GM19043 (cell line): ENCODE results near the gene SPEF2.
"Not testable (repeated sequence)": the region's sequence is repeated elsewhere in the genome, so short reads cannot be mapped to it uniquely, and the experiment has no call there.

Experiments
- ATAC-seq: cut with Tn5 transposase; IDR thresholded peaks from one replicate; pipeline ENCODE4 v1.9.1; 2021; ENCODE audit warnings: low read depth; ENCODE audit not compliant: unreplicated experiment

The SPEF2 gene

DNA sequence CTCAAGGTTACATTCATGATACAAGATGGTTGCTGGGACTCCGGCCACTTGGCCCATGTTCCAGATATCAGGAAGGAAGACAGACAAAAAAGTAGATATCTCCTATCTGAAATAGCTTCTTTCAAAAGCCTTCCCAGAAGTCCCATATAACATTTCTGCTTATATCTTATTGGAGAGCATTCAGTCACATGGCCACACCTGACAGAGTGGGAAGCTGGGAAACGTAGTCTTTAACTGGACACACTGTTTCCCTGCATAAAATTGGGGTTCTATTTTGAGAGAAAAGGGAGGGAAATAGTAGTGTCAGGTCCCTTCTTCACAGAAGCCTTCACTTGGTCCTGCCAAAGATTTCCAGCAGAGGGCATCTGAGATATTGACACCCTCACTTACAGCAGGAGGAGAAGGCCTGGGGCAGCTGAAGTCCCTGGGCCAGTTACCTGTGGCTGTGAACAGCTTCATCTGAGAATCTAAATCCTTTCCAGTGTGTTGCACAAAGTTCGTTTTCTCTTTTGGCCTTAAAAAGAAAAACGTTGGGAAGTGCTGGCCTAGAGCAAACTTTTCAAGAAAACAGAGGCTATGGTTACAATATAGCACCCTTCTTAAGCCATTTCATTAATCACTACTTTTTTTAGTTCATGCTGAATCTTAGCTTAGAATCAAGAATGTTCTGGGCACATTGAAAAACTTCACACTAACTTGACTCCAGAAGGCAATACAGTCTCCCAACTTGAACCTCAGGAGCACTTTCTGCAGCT, 33.5 kb downstream of the SPEF2 start:
- no peak for ATAC-seq

DNA sequence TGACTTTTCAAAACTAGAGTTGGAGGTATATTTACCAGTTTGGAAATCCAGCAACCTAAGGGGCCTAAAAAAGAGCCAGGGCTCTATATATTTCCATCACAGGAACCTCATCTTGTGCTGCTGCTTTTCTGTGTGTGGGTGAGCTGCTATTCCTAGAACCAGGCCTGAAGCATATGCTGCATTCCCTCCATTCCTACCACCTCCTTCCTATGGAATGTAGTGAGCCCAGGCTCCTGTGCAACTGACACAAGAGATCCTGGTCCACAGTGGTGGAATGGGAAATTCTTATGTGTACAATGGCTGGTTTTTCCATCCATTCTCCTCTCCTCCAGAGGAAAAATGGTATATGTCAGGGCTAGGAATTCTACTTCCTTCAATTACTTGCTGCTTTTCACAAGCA, 39.1 kb downstream of the SPEF2 start:
- no peak for ATAC-seq

DNA sequence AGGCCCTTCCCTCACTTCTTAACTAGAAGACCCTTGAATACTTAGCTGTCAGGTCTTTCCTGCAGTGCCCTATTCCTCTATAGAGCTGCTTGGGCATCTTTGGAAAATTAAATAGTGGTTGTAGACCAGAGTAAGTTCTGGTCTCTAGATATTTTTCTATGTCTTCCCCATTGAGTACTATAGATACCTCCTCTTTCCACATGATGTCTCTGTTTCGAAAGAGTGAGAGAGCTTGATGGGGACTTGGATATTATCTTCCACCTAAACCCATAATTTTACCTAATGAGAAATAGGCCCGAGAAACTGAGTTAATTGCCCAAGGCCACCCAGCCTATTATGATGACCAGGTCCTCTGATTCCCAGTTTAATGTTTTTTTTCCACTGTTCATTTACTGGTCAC, 40.2 kb downstream of the SPEF2 start:
- no peak for ATAC-seq

DNA sequence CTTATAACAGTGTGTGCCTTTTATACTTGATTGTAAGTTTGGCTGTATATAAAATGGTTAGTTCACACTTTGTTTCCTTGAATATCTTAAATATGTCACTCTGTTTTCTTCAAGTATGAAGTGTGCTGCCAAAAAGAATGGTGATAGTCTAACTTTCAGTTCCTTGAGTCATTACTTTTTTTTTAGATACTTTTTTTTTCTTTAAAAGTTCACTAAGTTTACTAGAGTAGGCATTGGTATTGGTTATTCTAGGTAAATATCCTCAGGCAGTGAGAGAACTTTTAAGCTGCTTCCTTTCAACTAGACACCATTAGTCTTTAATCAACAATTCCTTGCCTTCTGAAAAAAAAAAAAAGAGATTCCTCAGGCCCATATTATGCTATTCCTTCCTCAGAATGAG, 41.9 kb downstream of the SPEF2 start:
- no peak for ATAC-seq

DNA sequence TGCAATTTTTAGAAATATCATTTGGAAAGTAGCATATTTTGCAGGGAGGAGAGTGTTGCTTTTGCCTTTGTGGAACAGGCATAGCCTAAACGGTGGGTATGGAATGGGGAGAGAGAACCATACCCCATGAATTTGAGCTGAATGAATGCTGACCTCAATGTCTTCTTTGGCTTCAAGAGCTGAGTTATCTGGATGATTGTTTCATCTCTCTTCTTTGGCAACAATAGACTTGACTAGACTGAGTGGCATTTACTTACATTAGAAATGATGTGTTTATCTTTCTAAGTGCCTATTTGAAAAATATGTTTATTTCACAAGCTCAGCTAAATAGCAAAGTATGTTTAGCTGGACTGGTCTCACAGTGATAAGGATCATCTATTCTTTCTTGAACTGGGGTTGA, 42.8 kb downstream of the SPEF2 start:
- ATAC-seq = no peak

DNA sequence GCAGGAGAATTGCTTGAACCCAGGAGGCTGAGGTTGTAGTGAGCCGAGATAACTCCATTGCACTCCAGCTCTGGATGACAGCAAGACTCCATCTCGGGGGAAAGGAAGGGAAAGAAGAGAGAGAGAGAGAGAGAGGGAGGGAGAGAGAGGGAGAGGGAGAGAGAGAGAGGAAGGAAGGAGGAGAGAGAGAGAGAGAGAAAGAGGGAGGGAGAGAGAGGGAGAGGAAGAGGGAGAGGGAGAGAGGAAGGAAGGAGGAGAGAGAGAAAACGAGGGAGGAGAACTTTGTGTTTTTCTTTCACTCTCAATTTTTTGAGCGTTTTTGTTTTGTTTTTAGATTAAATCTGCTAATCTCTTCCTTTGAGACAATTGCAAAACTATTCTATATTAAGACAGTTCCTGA, 46.9 kb downstream of the SPEF2 start:
- no peak for ATAC-seq

- ATAC-seq = no peak
Observed at GRCh38 chr5:35665096-35665495, 47.4 kb downstream of the SPEF2 start.

GRCh38 chr5:35668319-35668718, 50.7 kb downstream of the SPEF2 start:
- ATAC-seq = no peak

GRCh38 chr5:35668794-35669193, 51.1 kb downstream of the SPEF2 start:
- ATAC-seq = no peak

DNA sequence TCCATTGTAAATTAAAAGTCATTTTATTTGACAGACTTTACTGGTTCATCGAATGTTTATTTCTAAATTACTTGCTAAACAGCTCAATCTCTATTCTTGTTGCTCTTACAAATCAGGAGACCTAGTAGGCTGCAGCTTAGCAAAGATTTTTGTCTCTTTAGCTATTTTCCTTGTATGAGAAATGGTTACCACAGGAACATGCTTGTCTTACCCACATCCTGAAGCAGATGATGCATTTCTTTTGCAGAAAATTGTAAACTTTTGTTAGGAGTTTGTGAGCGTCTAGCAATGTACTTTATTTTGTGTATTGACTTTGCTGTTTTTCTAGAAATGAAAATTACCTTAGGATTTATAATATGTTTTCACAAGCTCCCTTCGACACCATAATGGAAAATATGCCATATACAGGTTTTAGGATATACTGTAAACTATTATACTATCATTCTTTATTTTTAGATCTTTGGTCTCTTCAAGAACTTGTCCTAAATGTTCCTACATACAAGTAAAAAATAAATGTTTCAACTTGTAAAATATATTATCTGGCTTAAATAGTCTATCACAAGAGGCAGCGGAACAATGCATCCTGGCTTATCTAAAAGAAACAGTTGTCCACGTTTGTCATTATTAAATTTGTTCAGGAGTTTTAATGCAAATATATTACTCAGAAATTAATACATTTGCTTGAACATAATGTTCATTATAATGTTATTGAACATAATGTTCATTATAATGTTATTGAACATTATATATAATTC, 54.1 kb downstream of the SPEF2 start:
- ATAC-seq = no peak

DNA sequence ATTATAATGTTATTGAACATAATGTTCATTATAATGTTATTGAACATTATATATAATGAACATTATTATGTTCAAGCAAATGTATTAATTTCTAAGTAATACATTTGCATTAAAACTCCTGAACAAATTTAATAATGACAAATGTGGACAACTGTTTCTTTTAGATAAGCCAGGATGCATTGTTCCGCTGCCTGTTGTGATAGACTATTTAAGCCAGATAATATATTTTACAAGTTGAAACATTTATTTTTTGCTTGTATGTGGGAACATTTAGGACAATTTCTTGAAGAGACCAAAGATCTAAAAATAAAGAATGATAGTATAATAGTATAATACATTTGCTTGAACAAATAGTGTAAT, 54.6 kb downstream of the SPEF2 start:
- ATAC-seq = not testable (repeated sequence)

GRCh38 chr5:35672995-35673394, 55.3 kb downstream of the SPEF2 start:
- ATAC-seq = no peak

DNA sequence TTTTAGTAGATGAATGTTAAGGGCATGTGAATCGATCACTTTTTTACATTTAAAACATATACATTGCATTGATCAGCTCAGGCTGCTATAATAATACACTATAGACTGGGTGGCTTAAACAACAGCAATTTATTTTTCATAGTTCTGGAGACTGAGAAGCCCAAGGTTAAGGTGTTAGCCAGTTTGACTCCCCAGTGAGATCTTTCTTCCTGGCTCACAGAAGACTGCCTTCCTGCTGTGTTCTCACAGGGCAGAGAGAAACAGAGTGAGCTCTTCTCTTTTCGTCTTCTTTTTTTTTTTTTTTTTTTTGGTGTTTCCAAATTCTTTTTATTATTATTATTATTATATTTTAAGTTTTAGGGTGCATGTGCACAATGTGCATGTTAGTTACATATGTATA, 56.4 kb downstream of the SPEF2 start:
- ATAC-seq = no peak

DNA sequence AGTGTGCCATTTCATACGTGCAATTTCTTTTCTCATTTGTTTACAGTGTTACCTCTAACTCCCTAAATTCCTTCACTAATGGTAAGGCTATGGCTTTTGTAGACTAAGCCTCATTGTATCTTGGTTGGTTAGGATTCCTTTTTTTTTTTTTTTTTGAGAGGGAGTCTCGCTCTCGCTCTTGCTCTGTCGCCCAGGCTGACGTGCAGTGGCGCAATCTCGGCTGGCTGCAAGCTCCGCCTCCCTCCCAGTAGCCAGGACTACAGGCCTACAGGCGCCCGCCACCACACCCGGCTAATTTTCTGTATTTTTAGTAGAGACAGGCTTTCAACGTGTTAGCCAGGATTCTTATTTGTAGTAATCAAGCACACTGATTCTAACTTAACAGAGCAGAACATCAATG, 57.7 kb downstream of the SPEF2 start:
- no peak for ATAC-seq

DNA sequence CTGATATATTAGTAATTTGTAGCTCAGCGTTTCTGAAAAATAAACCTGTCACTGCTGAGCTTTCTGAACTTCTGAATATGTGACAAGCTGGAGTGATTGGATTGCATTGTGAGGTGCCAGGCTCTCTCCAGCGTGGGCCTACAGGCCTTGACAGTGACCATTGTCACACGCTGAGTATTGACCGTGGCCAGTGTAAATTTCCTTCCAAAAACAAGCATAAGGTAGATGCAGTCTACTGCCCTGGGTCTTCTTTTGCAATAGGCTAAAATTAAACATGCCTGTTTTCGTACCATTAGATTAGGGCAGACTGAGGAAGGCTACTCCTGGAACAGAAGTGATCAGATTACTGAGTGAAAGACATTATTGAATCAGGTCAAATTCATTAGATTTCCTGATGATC, 60.2 kb downstream of the SPEF2 start:
- no peak for ATAC-seq

DNA sequence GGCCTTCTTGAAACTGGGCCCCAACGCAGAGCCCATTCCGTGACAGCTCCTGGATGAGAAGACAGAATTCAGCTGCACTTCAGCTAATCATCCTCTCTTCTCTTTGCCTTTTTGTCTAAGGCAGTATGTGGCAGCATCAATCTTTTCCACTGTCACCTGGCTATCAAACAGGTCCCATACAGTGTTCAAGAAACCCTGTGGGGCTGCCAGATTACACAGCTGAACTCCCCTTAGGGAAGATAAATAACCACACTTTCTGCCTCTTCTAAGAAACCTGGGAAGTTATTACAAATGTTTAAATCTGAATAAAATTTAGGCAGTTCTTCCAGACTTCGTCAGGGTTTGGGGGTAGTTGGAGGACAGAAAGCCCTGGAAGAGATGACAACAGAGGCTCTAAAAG, 61.0 kb downstream of the SPEF2 start:
- no peak for ATAC-seq

- no peak for ATAC-seq
Observed at GRCh38 chr5:35679357-35679756, 61.7 kb downstream of the SPEF2 start.

- no peak for ATAC-seq
Observed at GRCh38 chr5:35681911-35682310, 64.2 kb downstream of the SPEF2 start.

- ATAC-seq = no peak
Observed at GRCh38 chr5:35683466-35683865, 65.8 kb downstream of the SPEF2 start.

DNA sequence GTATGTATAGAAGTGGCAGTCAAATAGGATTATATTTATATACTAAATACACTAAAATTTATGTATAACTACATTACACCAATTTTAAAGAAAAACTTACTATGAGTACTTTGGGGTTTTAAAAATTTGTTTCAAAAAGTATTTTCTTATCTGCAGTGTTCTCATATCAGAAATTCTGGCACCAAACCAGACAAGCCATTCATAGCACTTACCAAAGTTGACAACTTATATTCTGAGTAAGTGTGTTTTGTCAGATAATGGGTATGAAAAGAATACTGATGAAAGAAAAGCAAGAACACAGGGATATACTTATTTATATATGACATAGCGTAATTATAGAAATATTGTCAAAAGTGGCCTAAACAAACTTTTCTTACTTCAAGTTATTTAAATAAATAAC, 67.5 kb downstream of the SPEF2 start:
- no peak for ATAC-seq

GRCh38 chr5:35687961-35688360, 70.3 kb downstream of the SPEF2 start:
- ATAC-seq = no peak

DNA sequence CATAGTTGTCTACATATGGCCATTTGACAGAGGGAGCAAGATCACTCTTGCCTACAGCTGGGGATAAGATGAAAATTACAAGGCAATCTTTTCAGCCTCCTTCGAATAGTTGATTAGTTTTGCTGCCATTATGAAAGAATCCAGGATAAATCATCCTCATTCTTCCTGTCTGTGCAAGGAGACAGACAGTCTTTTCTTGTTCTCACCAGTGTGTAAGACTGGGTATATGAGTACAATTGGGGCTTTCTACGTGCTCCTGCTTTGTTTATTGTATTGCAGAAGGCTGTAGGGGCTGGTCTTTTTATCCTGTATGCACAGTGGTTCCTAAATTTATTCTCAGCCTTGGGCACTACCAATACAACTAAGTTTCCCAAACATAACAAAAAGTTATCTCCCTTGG, 76.8 kb downstream of the SPEF2 start:
- ATAC-seq = no peak
